Stimulated activated CD8-positive, alpha-beta memory T cell treated with anti-CD3 and anti-CD28 coated beads, Interleukin-4, amount 100 ng/mL, for 1 hour (primary cell): ENCODE results near the gene ZNF793.
A peak's percentile ranks its signal among the peaks of the same experiment; 100 is the strongest.

Source experiments
- DNase-seq, 2 donors: peaks; one replicate each; pipeline ENCODE4 v3.0.0-alpha.2; 2020; ENCODE audit warnings: low read depth in 2 of 2, low spot score in 1 of 2

Gene ZNF793

DNA sequence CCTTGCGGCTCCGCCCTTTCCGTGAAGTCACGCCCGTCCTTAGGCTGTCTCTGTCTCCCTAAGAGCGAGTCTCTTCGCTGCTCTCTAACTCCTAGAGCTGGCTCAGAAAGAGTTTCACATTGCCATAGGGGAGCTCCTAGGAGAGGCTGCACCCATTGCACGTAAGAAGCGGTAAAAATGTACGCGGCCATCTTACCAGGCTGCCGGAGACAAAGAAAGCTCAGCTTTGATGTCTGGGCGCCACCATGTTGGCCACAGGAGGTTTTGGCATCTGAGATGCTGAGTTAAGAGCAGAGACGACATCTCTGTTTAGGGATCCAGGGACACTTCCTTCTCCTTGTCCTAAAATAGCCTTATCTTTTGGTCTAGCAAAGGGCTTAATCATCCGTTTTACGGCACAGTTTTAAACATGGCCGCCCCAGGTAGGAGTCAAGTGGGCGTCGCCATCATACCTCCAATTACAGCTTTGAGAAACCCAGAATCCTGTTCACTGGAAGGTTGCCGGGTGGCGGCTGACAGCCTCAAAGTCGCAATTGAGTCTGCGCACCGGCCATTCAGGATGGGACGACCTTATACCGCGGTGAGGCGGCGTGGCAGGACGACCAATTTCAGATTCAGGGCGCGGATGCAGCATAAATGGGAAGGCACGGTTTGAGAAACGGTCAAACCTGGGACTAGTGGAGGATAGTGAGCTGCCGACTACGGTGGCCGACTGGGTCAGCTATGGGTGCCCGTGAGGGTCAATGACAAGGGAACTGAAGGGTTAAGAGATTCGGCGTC lies at the start of gene ZNF793:
Gene ZNF793 (plus strand): TSS at position 553 of the 780 bp plus-strand sequence. CDS start 16,501 bp downstream, outside the sequence.
- DNase-seq: peak; percentile 50 to 70

- no peak for DNase-seq
Measured at GRCh38 chr19:37466277-37466797, 40.4 kb upstream of the ZNF793 start.

GRCh38 chr19:37466798-37467607 lies 39.7 kb upstream of the ZNF793 start, which contains the start of gene ZNF569:
TSS of gene ZNF569 (minus strand) at chr19:37467444. CDS start at chr19:37444921, 22,523 bp downstream.
- peak; percentile 69 to 77 for DNase-seq

GRCh38 chr19:37467608-37468090 lies 39.1 kb upstream of the ZNF793 start:
- DNase-seq: no peak

DNA sequence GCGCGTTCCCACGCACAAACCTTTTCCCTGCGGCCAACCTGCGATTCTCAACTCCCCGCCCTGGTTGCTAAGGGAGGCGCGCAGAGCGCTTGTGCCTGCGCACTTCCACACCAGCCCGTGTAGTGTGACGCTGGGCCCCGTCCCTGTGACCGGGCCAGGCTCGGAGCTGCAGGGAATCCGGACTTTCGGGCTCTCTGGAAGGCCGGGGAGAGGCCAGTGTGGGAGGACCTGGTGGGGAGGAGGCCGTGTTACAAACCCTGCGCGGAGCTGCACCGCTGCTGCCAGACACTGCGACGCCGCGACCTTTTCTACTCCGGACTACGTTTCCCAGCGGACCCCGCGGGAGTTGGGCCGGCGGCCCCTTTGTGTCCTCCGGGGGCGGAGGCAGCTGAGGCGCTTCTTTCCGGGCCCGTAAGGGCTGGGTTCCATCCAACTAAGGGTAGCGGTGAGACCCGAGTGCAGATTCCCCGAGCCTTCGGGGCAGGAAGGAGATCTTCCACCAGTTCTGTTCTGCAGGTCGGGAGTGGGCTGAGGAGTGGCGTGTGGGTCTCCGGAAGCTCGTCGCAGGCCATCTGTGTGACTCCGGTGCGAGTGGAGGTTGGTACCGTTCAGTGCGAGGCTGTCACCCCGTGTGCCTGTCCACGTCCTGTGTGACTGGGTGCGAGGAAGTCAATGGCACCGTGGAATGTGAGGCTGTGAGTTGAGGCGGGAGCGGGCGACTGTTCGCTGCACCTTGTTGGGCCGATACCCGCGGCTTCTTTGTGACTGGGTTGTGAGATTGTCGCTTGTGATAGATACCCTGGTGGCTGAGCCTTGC lies 37.6 kb upstream of the ZNF793 start, which contains the start of gene ZNF570:
Gene ZNF570 (plus strand): TSS at position 396 of the 817 bp plus-strand sequence. CDS start 999 bp downstream, outside the sequence.
- peak; percentile 73 to 80 for DNase-seq

- DNase-seq: no peak
Measured at GRCh38 chr19:37470216-37470615, 36.5 kb upstream of the ZNF793 start.

- DNase-seq: no peak
Measured at GRCh38 chr19:37472165-37472564, 34.6 kb upstream of the ZNF793 start.

- no peak for DNase-seq
Measured at GRCh38 chr19:37484406-37485168, 22.2 kb upstream of the ZNF793 start.

GRCh38 chr19:37492213-37492612 lies 14.5 kb upstream of the ZNF793 start:
- no peak for DNase-seq

GRCh38 chr19:37505958-37506386 lies 767 bp upstream of the ZNF793 start:
- DNase-seq: no peak

DNA sequence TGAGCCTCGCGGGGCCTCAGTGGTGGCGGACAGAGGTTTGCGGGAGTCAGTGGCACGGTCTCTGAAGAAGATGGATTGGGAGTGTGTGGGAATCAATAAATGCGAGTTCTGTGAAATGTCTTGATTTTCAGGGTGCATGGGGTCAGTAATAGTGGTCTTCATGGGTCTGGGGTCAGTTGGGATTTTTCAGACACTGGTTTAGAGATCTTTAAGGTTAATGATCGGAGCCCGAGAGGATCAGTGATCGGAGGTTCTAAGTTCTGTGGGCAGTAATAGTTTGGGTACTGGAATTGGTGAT lies 377 bp downstream of the ZNF793 start:
- DNase-seq: no peak

GRCh38 chr19:37511186-37511585 lies 4.4 kb downstream of the ZNF793 start:
- no peak for DNase-seq

DNA sequence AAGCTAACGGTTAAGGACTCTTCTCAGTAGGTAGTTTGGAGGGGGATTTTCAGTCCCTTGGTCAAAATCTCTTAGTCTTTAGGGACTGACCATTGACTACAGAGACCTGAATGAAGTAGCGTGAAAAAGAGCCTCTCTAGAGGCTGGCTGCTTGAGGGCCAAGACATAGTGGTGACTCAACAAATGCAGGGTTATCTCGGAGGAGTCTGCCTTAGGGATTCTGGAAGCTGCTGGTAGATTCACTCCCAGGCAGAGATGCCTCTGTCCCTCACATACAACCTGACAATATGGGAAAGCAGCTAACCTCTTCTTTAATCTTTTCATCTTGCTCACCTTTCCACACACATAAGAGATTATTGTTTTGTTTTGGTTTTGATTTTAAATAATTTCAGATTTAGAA lies 5.1 kb downstream of the ZNF793 start:
- DNase-seq: no peak

GRCh38 chr19:37513397-37513796 lies 6.7 kb downstream of the ZNF793 start:
- no peak for DNase-seq

- DNase-seq: no peak
Measured at GRCh38 chr19:37519890-37520289, 13.2 kb downstream of the ZNF793 start.

- DNase-seq: no peak
Measured at GRCh38 chr19:37537391-37537947, 30.7 kb downstream of the ZNF793 start.

DNA sequence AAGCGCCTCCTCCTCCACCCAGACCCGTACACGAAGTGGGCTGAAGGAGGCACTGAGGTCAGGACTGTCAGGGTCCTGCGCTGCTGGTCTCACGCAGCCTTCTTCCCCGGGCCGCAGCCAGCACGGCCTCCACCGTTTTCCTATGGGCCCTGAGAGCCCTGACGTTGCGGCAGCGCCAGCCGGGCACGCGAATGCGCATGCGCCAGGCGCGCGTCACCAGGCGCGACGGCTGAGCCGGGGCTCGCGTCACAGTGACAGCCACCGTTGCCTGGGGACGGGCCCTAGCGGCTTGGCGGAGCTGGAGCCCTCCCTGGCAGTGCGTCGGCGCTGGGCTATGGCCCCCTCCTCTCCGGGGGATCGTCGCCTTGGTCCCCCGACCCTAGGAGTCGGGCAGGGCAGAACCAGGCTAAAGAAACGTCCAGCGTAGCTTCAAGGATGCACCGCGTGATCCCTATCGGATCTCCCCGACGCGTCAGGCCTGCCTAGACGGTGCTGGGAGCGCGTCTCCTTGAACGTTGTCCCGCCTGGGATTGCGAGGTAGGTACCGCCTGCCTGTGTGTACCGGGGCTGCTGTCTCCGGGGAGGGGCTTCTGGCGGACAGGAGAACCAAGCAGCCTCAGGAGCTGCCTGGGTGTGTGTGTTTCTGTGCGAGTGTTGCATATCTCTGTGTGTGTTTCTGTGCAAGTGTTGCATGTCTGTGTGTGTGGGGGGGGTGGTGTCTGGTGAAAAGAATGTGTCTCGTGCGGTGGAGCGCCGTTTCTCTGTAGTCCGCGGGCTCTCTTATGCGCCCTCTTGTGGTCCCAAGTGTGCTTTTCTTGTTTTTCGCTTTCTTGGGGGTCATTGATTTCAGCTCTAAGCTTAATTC lies 44.6 kb downstream of the ZNF793 start:
- no peak for DNase-seq

DNA sequence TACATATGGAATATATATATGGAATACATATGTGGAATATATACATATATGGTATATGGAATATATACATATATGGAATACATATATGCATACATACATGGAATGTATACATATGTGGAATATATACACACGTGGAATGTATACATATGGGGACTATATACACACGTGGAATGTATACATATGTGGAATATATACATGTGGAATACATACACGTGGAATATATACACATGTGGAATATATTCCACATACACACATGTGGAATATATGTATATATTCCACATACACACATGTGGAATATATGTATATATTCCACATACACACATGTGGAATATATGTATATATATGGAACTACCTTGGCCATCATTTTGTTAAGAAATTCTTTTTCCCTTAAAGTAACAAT lies 56.8 kb downstream of the ZNF793 start:
- no peak for DNase-seq
